ENCODE results near the gene NTRK2.

- TF ChIP-seq CTCF (IDR thresholded peaks at IDR 0.05 in 2 of 3, conservative IDR thresholded peaks at IDR 0.05 in 1 of 3; ENCODE audit: borderline replicate concordance in 1 of 3, insufficient read depth in 1 of 3, low read depth in 2 of 3, low read length in 2 of 3) (no peak), POLR2A (IDR thresholded peaks at IDR 0.05; ENCODE audit: borderline replicate concordance, extremely low read depth, insufficient read depth, insufficient read length) (no peak), EZH2 (IDR thresholded peaks at IDR 0.05) (no peak), POLR2AphosphoS5 (IDR thresholded peaks at IDR 0.05; ENCODE audit: low read depth, low read length) (no peak), YY1 (IDR thresholded peaks at IDR 0.05; ENCODE audit: extremely low read depth, insufficient replicate concordance, low read depth, low read length) (no peak), SIN3A (IDR thresholded peaks at IDR 0.05; ENCODE audit: low read depth) (no peak), ATF3 (IDR thresholded peaks at IDR 0.05) (no peak), EZH2phosphoT487 (IDR thresholded peaks at IDR 0.05; ENCODE audit: borderline replicate concordance) (no peak), EGR1 (IDR thresholded peaks at IDR 0.05; ENCODE audit: low read depth) (no peak)
Observed at GRCh38 chr9:84673806-84674205, 4.3 kb downstream of the NTRK2 start.

Measured in HCT116 (cell line).